HL-60 (cell line): Measurements from ENCODE around the gene ERC2.
"Not testable (repeated sequence)": the region's sequence is repeated elsewhere in the genome, so short reads cannot be mapped to it uniquely, and the experiment has no call there.

Experiments
- DNase-seq, 2 experiments: peaks; one replicate each; pipeline ENCODE4 v3.0.0-alpha.2; 2010 to 2020; ENCODE audit warnings: low read depth in 1 of 2, low spot score in 1 of 2
- H3K27ac ChIP-seq: fragments of 250-450 bp; sonication (Bioruptor Pico); replicated peaks from 2 replicates; pipeline ENCODE4 v1.5.1; 2020; ENCODE audit warnings: mild to moderate bottlenecking, moderate library complexity
- H3K27me3 ChIP-seq: fragments of 250-450 bp; sonication (Bioruptor Pico); 2 replicates; pipeline ENCODE4 v1.5.1; 2021; ENCODE audit warnings: mild to moderate bottlenecking, moderate library complexity; ENCODE audit not compliant: insufficient read depth, poor library complexity, severe bottlenecking
- H3K4me3 ChIP-seq: replicated peaks from 2 replicates; pipeline ENCODE4 v1.5.1; 2011; ENCODE audit warnings: mild to moderate bottlenecking, control low read depth, low read length; ENCODE audit not compliant: insufficient read depth
- GABPA ChIP-seq: IDR thresholded peaks from 2 replicates; pipeline ENCODE4 v1.6.1; 2012; ENCODE audit warnings: low read depth
- POLR2AphosphoS5 ChIP-seq: IDR thresholded peaks from 2 replicates; pipeline ENCODE4 v1.6.1; 2012; ENCODE audit warnings: low read depth
- SPI1 ChIP-seq: IDR thresholded peaks from 2 replicates; pipeline ENCODE4 v1.6.1; 2012; ENCODE audit warnings: low read depth, mild to moderate bottlenecking, borderline replicate concordance
- TF ChIP-seq, protein P1 (sequence below): IDR thresholded peaks from 2 replicates; pipeline ENCODE4 v1.6.1; 2012; ENCODE audit warnings: low read depth; ENCODE audit not compliant: insufficient replicate concordance
- TF ChIP-seq, protein P2 (sequence below): IDR thresholded peaks from one replicate; pipeline ENCODE4 v1.5.1; 2011; ENCODE audit warnings: low read length, control low read depth, inconsistent platforms; ENCODE audit not compliant: insufficient read depth

ERC2 gene

DNA sequence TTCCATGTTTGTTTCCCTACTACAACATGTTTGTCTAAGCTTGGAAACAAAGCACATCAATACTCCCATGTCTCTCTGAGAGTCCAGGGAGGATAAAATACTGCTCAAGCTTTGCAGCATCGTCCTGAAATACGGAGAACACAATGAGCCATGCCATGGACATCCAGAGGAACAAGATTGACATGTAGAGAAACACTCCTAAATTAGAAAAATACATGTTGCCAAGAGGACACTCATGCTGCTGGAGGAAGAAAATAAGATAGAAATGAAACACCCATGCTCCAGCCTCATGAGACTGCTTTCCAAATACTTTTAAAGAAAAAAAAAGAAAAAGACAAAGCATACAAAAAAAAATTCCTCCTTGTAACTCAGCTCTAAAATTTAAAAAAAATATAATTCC is 387.0 kb downstream of the ERC2 start:
- Histone ChIP-seq H3K27me3 (no peaks in the 10 kb centered on the region), H3K4me3 (no peak overlapping the region), H3K27ac (no peak overlapping the region)
- DNase-seq: no peak
- no peak for TF ChIP-seq SPI1
- no peak for TF ChIP-seq POLR2AphosphoS5
- TF ChIP-seq GABPA: no peak
- TF ChIP-seq, protein P1, sequence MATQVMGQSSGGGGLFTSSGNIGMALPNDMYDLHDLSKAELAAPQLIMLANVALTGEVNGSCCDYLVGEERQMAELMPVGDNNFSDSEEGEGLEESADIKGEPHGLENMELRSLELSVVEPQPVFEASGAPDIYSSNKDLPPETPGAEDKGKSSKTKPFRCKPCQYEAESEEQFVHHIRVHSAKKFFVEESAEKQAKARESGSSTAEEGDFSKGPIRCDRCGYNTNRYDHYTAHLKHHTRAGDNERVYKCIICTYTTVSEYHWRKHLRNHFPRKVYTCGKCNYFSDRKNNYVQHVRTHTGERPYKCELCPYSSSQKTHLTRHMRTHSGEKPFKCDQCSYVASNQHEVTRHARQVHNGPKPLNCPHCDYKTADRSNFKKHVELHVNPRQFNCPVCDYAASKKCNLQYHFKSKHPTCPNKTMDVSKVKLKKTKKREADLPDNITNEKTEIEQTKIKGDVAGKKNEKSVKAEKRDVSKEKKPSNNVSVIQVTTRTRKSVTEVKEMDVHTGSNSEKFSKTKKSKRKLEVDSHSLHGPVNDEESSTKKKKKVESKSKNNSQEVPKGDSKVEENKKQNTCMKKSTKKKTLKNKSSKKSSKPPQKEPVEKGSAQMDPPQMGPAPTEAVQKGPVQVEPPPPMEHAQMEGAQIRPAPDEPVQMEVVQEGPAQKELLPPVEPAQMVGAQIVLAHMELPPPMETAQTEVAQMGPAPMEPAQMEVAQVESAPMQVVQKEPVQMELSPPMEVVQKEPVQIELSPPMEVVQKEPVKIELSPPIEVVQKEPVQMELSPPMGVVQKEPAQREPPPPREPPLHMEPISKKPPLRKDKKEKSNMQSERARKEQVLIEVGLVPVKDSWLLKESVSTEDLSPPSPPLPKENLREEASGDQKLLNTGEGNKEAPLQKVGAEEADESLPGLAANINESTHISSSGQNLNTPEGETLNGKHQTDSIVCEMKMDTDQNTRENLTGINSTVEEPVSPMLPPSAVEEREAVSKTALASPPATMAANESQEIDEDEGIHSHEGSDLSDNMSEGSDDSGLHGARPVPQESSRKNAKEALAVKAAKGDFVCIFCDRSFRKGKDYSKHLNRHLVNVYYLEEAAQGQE: no peak
- TF ChIP-seq, protein P2, sequence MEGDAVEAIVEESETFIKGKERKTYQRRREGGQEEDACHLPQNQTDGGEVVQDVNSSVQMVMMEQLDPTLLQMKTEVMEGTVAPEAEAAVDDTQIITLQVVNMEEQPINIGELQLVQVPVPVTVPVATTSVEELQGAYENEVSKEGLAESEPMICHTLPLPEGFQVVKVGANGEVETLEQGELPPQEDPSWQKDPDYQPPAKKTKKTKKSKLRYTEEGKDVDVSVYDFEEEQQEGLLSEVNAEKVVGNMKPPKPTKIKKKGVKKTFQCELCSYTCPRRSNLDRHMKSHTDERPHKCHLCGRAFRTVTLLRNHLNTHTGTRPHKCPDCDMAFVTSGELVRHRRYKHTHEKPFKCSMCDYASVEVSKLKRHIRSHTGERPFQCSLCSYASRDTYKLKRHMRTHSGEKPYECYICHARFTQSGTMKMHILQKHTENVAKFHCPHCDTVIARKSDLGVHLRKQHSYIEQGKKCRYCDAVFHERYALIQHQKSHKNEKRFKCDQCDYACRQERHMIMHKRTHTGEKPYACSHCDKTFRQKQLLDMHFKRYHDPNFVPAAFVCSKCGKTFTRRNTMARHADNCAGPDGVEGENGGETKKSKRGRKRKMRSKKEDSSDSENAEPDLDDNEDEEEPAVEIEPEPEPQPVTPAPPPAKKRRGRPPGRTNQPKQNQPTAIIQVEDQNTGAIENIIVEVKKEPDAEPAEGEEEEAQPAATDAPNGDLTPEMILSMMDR: no peak

DNA sequence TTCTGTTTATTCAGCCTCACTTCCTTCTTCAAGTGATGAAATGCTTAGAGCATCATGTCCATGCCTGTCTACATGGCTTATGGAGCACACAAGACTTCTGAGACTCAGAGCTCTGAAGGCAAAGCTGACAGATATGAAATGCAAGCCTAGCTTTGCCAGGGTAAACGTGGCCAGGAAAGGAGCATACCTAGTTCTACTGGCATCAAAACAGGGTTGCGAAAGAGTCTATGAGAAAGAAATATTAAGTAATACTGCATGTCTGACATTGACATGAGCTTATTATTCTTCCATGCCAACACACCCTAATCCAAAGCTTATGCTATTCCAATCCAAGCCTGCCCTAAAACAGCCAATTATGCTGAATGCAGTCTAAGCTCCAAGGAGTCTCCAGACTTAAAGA is 391.5 kb downstream of the ERC2 start:
- TF ChIP-seq POLR2AphosphoS5: no peak
- TF ChIP-seq, protein P1: no peak
- no peak for TF ChIP-seq SPI1
- TF ChIP-seq, protein P2: no peak
- Histone ChIP-seq H3K27ac (no peak overlapping the region), H3K27me3 (no peaks in the 10 kb centered on the region), H3K4me3 (no peak overlapping the region)
- no peak for DNase-seq

DNA sequence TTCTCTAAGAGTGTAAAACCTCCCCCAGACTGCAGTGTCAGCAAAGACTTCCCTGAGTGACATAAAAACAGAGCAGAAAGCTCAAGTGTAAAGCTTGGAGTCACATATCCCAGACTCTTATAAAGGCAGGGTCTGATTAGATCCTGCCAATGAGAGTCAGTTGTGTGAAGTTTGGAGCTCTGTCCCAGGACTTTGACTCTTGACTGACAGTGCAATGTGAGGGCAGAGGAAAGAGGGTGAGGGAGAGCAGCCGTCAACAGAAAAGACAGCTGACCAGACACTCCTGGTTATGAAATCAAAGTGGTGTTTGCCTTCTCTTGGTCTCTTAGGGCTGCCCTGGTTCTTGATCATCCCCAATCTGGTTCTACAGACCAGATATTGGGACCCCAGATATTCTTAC is 393.2 kb downstream of the ERC2 start:
- no peak for DNase-seq
- Histone ChIP-seq H3K4me3 (no peak overlapping the region), H3K27me3 (no peaks in the 10 kb centered on the region), H3K27ac (no peak overlapping the region)
- TF ChIP-seq GABPA: no peak

DNA sequence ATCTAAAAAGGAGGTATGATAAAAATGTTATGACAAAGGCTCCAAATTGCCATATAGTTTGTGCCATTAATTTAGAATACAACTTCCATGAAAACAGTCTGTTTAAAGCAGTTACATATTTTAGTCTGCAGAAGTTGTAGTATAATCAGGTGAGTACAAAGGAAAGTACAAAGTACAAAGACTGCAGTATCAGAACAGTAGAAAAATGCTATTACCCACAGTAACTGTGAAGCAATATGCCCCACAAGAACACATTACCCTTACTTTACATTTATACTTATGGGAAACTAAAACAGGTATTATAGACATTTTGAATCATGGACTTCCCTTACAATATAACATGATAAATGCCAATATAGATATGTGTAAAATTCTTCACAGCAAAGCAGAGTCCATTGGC is 398.5 kb downstream of the ERC2 start:
- TF ChIP-seq GABPA: no peak
- TF ChIP-seq, protein P1: no peak
- TF ChIP-seq, protein P2: no peak
- no peak for TF ChIP-seq SPI1
- TF ChIP-seq POLR2AphosphoS5: no peak
- H3K27me3 ChIP-seq: no peaks in the 10 kb centered on the region
- H3K27ac ChIP-seq: no peak overlapping the region
- H3K4me3 ChIP-seq: no peak overlapping the region
- DNase-seq: no peak

DNA sequence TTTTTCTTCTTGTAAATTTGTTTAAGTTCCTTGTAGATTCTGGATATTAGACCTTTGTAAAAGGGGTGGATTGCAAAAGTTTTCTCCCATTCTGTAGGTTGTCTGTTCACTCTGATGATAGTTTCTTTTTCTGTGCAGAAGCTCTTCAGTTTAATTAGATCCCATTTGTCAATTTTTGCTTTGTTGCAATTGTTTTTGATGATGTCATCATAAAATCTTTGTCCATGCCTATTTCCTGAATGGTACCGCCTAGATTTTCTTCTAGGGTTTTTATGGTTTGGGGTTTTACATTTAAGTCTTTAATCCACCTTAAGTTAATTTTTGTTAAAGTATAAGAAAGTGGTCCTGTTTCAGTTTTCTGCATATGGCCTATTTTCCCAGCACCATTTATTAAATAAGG is 401.9 kb downstream of the ERC2 start:
- not testable (repeated sequence) for DNase-seq

More for the DNA sequence above, 401.9 kb downstream of the ERC2 start:
- H3K27me3 ChIP-seq, H3K4me3 ChIP-seq, H3K27ac ChIP-seq: not testable (repeated sequence)
